ENCODE results near the gene DAPL1. TPM values are rescaled to one million over a fixed set of nuclear protein-coding genes. Genes with fewer than 3 reads are reported as not detected.

DAPL1 gene
- total RNA-seq, 2 donors from 2014 or later: not detected

DNA sequence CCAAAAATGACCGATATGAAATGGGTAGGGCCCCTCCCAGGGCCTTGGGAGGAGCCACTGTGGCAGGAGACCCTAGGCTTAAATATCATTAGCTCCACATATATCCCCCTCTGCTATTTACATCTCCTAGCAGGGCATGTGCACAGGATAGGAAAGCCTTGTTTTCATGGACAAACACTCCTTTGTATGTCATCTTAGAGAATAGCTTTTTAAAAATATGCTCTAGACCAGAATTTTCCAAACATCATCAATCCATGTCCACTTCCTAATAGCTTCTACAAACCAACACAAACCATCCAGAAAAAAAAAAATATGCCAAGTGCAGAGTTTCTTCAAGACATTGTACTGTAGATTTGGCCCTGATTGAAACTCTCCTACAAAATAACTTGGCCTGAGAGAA, 10.8 kb downstream of the DAPL1 start:
- no peaks in the 10 kb centered on the region for H3K27me3 ChIP-seq (ENCODE audit: control insufficient read depth, insufficient read depth, low read length, poor library complexity, severe bottlenecking)
- Mint-ChIP-seq H3K4me1 (peaks cover 5% of the 10 kb centered on the region), H3K27ac (no peak overlapping the region), H3K27me3 (ENCODE audit: insufficient read depth) (no peaks in the 10 kb centered on the region), H3K9me3 (no peaks in the 10 kb centered on the region), H3K4me3 (no peak overlapping the region), H3K36me3 (ENCODE audit: low read depth) (no peaks in the 10 kb centered on the region)
- WGBS, 2 experiments (ENCODE audit: insufficient coverage in 1 of 2, insufficient read length in 1 of 2): 95 to 100% methylated on average over 1 of the region's 1 CpG
- H3K4me3 ChIP-seq (ENCODE audit: low read length): no peak overlapping the region
- H3K9me3 ChIP-seq (ENCODE audit: control insufficient read depth, low read length): no peaks in the 10 kb centered on the region
- no peaks in the 10 kb centered on the region for H3K4me1 ChIP-seq (ENCODE audit: control insufficient read depth, insufficient read depth, low read length)
- H3K36me3 ChIP-seq (ENCODE audit: control insufficient read depth, insufficient read depth, low read length): no peaks in the 10 kb centered on the region
- H3K27ac ChIP-seq (ENCODE audit: low read depth, low read length): no peak overlapping the region
- no peak overlapping the region for H3K9ac ChIP-seq (ENCODE audit: extremely low read depth, low read length, poor library complexity, severe bottlenecking)
- no peak for TF ChIP-seq CTCF (conservative IDR thresholded peaks at IDR 0.05)
- DNase-seq: no peak

- DNase-seq: no peak
- no peak overlapping the region for H3K4me3 ChIP-seq (ENCODE audit: low read length)
- H3K27ac Mint-ChIP-seq: no peak overlapping the region
- no peak for TF ChIP-seq CTCF (conservative IDR thresholded peaks at IDR 0.05)
- no peak overlapping the region for H3K9ac ChIP-seq (ENCODE audit: extremely low read depth, low read length, poor library complexity, severe bottlenecking)
- no peaks in the 10 kb centered on the region for H3K27me3 Mint-ChIP-seq (ENCODE audit: insufficient read depth)
- H3K36me3 ChIP-seq (ENCODE audit: control insufficient read depth, insufficient read depth, low read length): no peaks in the 10 kb centered on the region
- no peaks in the 10 kb centered on the region for H3K9me3 Mint-ChIP-seq
- no peaks in the 10 kb centered on the region for H3K4me1 ChIP-seq (ENCODE audit: control insufficient read depth, insufficient read depth, low read length)
- H3K36me3 Mint-ChIP-seq (ENCODE audit: low read depth): no peaks in the 10 kb centered on the region
- 62 to 74% methylated on average over 3 to 4 of the region's 4 CpGs for WGBS, 2 experiments (ENCODE audit: insufficient coverage in 1 of 2, insufficient read length in 1 of 2)
- H3K4me1 Mint-ChIP-seq: peaks cover 5% of the 10 kb centered on the region
- H3K4me3 Mint-ChIP-seq: no peak overlapping the region
- H3K27me3 ChIP-seq (ENCODE audit: control insufficient read depth, insufficient read depth, low read length, poor library complexity, severe bottlenecking): no peaks in the 10 kb centered on the region
- no peak overlapping the region for H3K27ac ChIP-seq (ENCODE audit: low read depth, low read length)
- H3K9me3 ChIP-seq (ENCODE audit: control insufficient read depth, low read length): no peaks in the 10 kb centered on the region
These were observed 11.8 kb downstream of the DAPL1 start for GRCh38 chr2:158806941-158807340.

DNA sequence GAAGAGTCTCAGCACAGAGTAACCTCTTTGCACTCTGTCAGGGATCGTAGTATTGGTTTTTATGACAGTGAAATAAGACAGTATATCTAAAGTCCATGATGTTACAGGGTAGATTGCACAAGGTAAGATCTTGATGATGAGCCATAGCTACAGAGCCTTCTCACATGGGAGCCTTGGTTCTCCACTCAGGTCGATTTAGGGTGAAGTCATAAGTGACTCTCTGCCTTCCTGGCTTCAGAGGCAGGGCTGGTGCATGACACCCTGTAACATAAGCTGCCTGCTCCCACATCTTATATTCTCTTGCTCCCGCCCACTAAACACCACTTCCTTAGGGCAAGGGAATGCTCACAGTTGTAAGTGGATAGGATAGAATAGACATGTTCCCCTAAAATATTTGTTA, 13.3 kb downstream of the DAPL1 start:
- no peak overlapping the region for H3K4me3 Mint-ChIP-seq
- no peak overlapping the region for H3K27ac ChIP-seq (ENCODE audit: low read depth, low read length)
- no peaks in the 10 kb centered on the region for H3K9me3 ChIP-seq (ENCODE audit: control insufficient read depth, low read length)
- no peak for DNase-seq
- no peak overlapping the region for H3K4me3 ChIP-seq (ENCODE audit: low read length)
- no peaks in the 10 kb centered on the region for H3K27me3 ChIP-seq (ENCODE audit: control insufficient read depth, insufficient read depth, low read length, poor library complexity, severe bottlenecking)
- no peak overlapping the region for H3K9ac ChIP-seq (ENCODE audit: extremely low read depth, low read length, poor library complexity, severe bottlenecking)
- 94 to 100% methylated on average over 1 to 3 of the region's 3 CpGs for WGBS, 2 experiments (ENCODE audit: insufficient coverage in 1 of 2, insufficient read length in 1 of 2)
- no peaks in the 10 kb centered on the region for H3K4me1 ChIP-seq (ENCODE audit: control insufficient read depth, insufficient read depth, low read length)
- H3K27me3 Mint-ChIP-seq (ENCODE audit: insufficient read depth): peaks cover 1% of the 10 kb centered on the region
- no peaks in the 10 kb centered on the region for H3K36me3 ChIP-seq (ENCODE audit: control insufficient read depth, insufficient read depth, low read length)
- H3K9me3 Mint-ChIP-seq: no peaks in the 10 kb centered on the region
- no peaks in the 10 kb centered on the region for H3K36me3 Mint-ChIP-seq (ENCODE audit: low read depth)
- no peak overlapping the region for H3K27ac Mint-ChIP-seq
- no peak for TF ChIP-seq CTCF (conservative IDR thresholded peaks at IDR 0.05)
- H3K4me1 Mint-ChIP-seq: peaks cover 4% of the 10 kb centered on the region

Measured in endodermal cell (in vitro differentiated cells).